Umbilical cord (tissue), 2 donors: ENCODE results near the gene BABAM1. TPM values are rescaled to one million over a fixed set of nuclear protein-coding genes. Genes with fewer than 3 reads are reported as not detected.
A peak's percentile ranks its signal among the peaks of the same experiment; 100 is the strongest.

Experiments
- DNase-seq: peaks from one replicate; pipeline ENCODE4 v3.0.0-alpha.2; 2015; ENCODE audit warnings: low spot score
- total RNA-seq: library from RNA; depleted of rRNA; stranded (reverse); fragments of >200 nt; gene quantifications from one replicate; pipeline ENCODE4 v1.2.3, GENCODE V29; 2014; ENCODE audit warnings: low replicate concordance; ENCODE audit not compliant: insufficient read depth

The BABAM1 gene
- total RNA-seq, 1 donor from 2014 or later, result 45.3 TPM

DNA sequence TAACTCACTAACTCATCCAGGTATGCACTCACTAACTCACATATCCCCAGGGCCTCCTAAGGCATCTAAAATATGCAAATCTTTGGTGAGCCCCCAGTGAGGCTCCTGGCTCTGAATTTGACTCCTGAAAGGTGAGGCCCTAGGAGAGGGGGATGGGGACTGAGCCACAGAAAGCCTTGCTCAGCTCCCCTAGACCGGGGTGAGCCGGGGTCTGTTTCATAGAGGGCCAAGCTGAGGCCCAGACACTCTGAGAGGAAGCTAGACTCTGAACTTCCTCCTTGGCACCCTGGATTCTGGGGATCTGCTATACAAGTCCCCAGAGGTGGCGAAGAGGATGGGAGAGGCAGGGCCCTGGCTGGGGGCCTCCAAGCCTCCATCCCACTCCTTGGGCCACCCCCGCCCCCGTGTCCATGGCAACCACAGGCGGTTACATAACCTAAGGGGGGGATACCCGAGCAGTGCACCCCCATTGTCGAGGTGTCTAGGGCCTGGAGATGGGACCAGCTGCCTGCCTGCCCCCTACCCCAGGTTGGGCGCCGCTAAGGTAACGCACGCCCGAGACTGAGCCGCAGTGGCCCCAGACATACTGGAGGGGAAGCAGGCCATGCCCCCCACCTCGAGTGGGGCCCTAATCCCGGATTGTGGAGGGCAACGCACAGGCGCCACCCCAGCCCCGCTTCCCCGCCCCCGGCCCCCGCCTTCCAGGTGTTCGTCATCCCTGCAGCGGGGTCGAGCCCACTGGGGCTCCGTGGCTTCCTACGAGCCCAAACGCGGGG lies 35.3 kb downstream of the BABAM1 start:
- no peak for DNase-seq

DNA sequence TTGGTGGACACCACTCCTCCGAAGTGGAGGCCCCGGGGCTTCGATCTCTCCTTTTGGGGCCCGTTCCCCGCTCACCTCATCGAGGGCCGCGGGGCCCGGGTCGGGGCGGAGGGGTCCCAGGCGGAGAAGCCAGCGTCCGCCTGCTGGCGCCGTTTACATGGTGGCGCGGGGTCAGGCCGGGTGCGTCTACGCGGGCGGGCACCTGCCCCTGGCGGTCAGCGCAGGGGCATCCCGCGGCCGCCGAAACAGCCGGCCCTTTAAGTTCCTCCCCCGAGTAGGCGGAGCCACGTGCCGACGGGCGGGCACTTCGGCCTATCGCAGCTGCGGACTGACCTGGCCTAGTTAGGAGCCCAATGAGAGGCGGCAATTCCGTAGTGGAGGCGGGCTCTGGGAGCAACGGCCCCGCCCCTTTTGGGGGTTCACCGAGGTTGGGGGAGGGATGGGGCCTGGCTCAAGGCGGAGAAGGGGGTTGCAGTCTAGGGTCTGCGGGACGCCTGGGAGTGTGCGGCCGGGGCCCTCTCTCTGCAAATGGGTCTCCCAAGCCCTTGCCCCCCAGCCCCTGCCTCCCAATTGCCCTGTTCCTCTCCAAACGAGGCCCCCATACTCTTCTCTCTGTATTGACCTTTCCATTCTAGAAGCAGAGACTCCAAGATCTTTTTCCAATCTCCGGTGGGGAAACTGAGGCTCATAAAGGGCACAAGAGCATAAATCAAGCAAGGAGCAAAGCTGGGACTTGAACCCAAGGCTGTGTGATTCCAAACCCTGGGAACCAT lies 36.1 kb downstream of the BABAM1 start, which contains the start of gene ABHD8:
Gene ABHD8 (minus strand): TSS at position 259 of the 773 bp plus-strand sequence. CDS start 1,809 bp downstream, outside the sequence.
- DNase-seq, result peak; percentile 97

DNA sequence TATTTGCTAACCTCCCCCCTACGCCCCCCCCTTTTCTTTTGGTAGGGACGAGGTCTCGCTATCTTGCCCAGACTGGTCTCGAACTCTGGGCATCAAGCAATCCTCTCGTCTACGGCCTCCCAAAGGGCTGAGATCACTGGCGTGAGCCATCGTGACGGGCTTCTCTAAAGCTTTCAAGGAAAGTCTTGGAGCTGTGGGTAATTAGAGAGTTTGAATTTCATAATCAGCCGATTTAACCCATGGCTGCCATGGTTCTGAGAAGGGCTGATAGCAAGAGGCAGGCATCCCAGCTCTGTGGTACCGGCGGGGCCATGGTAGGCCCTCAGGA lies 36.7 kb downstream of the BABAM1 start:
- DNase-seq, result no peak

DNA sequence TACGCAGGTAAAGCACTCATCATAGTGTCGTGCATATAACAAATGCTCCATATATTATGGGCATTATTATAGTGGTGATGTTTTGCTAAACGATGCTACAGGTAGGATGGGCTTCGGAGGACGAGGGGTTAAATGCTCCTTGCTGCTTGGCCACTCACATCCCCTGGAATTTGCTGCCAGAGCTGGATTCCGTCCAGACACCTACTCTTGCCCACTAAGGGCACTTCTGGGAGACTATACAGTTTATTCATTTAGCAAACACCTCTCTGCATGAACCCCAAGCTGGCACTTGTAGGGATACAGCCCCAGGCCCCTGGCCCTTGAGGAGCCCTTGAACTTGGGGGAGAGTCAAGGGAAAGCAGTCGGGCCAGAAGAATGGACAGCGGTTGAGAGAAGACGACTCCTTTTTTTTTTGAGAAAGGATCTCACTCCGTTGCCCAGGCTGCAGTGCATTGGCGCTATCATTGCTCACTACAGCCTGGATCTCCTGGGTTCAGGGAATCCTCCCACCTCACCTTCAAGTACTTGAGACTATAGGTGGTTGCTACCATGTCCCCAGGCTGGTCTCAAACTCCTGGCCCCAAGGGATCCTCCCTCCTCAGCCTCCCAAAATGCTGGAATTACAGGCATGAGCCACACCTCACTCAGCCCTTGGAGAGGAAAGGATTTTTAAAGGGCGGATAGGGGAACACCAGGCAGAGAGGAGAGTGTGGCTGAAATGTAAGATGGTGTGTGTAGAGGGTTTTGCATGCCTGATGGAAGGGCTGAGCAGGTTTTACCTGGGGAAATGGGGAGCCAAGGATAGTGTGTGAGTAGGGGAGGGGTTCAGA lies 37.4 kb downstream of the BABAM1 start:
- DNase-seq, result no peak

DNA sequence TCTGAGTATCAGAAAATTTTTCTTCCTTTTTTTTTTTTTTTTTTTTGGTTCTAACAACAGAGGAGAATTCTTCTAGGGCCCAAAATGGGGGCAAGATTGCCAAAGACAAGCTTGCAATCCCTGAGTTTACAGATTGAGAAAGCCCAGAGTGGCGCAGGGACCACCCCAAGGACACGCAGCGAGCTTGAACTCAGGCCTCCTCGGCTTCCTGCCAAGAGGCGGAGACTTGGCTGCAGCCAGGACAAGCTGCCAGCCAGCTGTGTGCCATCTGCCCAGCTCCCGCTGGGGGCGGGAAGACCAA lies 37.9 kb downstream of the BABAM1 start:
- no peak for DNase-seq

DNA sequence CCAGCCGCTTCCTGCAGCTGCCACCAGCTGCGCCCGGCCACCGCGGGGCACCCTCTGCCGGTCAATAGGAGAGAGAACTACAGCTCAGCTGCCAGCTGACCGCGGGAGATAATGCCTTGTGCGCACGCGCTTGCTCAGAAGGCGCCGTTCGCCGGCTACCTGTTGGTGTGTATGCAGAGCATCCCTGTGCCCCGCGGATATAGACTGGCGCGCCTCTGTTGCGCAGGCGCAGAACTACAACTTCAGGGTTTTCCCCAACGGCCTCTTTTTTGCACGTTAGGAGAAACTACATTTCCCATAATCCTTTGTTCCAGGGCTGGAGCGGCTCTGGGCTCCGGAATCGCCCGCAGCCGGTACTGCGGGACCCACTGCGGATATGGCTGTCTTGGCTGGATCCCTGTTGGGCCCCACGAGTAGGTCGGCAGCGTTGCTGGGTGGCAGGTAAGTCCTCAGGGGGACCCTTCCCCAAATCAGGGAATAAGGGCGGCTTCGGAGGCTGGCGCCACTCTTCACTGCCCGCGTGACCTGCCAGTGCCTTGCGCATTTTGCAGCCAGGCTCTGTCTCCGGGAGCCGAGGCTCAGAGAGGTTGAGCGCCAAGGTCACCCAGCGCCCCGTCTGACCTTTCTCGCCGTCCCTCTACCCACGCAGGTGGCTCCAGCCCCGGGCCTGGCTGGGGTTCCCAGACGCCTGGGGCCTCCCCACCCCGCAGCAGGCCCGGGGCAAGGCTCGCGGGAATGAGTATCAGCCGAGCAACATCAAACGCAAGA lies 38.5 kb downstream of the BABAM1 start, which contains the start of gene MRPL34:
Gene MRPL34 (plus strand): TSS at position 356 of the 768 bp plus-strand sequence. CDS start 21 bp downstream, at position 377.
- peak; percentile 99 for DNase-seq

DNA sequence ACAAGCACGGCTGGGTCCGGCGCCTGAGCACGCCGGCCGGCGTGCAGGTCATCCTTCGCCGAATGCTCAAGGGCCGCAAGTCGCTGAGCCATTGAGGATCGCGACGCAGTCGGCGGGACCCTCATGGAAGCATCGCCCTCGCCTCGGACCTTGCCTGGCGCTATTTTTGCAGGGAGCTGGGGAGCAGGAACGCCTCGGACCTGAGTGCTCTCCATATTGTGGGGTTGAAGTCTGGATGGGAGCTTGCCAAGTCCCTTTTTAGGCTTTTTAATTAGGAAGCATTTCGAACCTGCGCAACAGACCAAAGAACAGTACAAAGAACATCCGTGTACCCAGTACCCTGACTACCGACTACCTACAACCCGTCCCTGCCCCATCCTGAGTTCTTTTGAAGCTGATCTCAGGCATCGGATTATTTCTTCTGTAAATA lies 39.1 kb downstream of the BABAM1 start:
- no peak for DNase-seq

DNA sequence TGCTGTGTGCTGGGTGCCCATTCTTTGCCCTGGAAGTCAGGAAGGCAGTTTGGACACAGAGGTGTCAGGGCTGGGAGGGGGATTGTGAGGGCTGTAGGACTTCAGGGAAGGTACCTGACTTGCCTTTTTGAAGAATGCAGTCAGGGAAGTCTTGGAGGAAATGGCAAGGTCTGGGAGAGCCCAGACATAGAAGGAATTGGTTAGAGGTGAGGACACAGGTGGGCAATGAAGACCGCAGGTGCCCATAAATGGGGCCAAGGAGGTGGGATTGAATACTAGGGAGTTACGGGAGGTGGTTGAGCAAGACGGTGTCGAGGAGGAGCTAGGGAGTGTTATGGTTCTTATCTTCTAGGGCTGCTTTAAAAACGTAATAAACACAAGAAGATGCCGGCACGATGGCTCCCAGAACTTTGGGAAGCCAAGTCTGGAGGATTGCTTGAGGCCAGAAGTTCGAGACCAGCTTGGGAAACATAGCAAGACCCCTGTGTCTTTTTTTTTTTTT lies 40.7 kb downstream of the BABAM1 start:
- DNase-seq, result no peak

DNA sequence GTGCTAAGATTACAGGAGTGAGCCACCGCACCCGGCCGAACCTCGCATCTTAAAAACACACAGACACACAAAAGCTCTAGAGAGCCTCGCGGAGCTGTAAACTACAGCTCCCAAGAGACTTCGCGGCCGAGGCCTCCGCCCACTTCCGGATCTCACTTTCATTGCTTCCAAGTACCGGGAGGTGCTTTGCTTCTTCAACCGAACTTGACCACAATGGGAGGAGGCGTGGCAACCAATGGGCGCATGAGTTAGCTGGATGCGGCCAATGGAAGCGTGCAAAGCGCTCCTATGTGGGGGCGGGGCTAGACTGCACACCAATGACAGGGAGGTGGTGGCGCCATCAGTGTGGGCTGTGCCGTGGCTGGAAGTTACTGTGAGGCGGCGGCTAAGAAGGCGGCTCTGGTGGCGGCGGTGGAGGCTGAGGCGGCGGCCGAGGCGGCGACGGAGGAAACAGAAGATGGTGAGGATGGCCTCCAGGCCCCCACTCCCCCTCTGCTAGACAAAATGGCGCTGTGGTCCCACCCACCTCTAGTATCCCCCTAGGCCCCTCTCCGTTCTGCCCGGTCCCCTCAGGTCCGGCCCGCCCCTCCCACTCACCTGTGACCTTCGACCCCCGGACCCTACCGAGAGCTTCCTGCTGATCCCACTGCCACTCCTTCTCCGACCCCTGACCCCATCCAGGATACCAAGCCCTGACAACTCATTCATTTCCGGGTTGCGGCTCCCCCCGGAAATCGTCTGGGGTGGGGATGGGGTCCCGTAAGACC lies 42.1 kb downstream of the BABAM1 start, which contains the start of gene DDA1:
Gene DDA1 (plus strand): TSS at position 366 of the 767 bp plus-strand sequence. CDS start 92 bp downstream, at position 458.
- peak; percentile 100 for DNase-seq

DNA sequence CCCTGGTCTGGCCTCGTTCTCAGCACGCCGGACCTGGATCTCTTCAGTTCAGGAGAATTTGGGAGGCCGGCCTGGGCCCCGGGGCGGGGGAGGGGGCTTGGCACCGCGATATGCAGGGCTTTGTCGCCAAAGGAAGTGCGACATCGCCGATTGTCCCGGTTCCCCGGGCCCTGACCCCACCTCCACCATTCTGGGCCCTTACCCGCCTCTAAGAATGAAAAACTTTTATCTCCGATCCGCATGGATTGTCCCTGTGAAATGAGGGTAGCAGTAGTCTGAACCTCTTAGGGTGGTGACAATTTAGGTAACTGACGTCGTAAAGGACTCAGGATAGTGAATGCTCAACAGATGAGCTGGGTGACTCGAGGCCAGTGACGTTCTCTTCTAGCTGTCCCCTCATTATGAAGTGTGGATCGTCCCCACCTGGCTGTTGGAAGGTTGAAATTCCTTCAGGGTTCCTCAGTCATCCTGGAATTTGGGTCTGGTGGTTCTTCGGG lies 42.8 kb downstream of the BABAM1 start:
- no peak for DNase-seq

DNA sequence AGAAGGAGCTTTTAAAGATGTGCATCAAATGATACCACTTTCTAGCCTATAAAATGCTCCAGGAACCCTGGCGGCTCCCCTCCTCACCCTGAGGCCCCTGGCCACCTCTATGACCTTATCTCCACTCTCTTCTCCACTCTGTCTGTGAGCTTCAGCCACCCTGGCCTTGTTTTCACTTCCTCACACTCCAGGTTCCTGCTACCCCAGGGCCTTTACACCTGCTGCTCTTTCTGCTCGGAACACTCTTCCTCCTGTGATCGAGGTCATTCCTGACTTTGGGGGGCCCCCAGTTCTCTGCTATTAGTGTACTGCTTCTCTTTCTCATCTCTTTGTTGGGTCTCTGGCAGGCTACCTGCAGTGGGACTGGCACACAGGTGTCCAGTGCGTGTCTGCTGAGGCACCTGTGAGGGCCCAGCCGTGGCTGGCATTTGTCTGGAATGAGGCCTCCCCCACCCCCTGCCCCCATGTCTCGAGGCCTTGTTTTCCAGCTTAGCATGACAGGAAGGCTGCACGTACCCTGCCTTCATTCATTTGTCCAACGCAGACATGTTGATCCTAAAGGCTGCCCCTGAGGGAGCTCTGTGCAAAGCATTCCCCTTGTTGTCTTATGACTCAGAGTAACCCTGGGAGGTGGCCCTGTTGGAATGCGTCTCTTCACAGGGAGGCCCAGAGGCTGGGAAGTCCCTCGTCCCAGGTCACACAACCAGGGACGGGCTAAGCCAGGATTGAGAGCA lies 44.4 kb downstream of the BABAM1 start:
- no peak for DNase-seq

DNA sequence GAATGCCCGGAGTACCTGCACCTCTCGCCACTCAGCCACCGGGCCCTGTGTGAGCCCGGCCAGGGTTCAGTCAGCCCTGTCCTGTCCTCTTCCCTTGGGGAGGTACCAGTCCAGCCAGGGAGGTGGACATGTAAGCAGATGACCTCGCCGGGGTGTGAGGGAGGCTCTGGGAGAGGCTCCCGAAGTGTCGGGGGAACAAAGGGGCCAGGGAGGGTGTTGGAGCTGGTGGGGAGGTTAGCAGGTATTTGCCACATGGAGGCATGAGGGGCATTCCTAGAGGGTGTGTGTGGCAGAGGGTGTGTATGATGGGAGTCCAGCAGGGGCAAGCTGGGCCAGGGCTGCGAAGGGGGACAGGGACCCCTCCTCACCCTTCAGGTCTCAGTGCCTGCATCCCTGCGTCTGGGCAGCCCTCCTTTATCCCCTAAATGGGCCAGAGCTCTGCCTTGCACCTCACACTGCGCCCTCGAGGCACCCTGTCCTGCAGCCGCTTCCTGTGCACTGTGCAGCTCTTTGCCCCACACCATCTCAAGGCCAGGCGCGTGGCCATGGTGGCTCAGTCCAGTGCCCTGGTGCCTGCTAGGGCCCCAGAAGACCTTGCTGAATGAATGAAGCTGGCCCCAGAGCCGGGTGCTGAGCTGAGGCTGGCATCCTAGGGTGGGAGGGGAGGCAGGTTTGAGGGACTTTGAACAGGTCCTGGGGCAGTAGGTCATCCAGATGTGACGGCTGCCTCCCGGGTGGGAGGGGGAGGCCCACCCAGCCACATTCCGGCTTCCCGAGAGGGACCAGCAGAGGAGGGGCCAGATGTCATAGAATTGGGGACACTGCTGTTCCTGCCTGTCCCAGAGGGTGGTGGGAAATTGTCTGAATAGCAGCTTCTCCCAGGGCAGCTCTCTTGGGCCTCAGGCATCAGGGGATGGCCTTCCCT lies 45.2 kb downstream of the BABAM1 start:
- DNase-seq, result no peak

DNA sequence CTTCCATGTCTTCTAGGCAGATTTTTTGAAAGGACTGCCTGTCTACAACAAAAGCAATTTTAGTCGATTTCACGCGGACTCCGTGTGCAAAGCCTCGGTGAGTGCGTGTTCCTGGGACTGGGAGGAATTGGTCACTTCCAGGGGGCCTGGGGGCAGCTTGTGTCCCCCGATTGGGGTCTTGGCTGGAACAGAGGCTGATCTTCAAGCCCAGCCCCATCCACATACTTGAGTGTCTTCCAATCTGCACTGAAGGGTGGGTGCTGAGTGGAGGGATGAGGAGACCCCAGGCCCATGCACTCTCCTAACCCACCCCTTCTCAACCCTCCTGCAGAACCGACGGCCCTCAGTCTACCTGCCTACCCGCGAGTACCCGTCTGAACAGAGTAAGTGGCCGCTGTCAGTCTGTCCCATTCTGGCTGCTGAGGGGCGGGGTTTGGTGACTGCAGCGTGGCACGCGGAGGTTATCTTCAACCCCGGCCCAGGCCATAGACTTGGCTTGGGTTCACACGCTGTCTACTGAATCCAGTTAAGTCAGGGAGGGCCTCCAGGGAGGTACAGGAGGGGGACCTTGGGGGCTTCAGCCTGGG lies 46.9 kb downstream of the BABAM1 start:
- DNase-seq, result no peak

DNA sequence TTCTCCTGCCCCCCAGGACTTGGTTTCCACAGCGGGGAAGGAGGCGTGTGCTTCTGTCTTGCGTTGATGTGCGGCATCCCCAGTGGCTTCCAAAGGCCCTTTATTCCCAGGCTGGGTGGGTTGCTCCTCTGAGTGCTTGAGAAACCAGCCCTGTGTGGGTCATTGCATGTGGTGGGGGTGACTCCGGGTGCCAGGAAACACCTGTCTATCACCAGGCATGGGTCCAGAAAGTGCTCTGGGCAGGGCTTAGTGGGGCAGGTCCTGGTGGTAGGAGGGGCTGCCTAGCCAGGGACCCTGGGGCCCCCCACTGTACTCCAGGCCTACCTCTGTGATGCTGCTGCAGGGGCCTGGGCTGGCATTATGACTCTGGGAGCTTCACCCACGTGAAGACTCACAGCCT lies 51.7 kb downstream of the BABAM1 start:
- DNase-seq, result no peak

DNA sequence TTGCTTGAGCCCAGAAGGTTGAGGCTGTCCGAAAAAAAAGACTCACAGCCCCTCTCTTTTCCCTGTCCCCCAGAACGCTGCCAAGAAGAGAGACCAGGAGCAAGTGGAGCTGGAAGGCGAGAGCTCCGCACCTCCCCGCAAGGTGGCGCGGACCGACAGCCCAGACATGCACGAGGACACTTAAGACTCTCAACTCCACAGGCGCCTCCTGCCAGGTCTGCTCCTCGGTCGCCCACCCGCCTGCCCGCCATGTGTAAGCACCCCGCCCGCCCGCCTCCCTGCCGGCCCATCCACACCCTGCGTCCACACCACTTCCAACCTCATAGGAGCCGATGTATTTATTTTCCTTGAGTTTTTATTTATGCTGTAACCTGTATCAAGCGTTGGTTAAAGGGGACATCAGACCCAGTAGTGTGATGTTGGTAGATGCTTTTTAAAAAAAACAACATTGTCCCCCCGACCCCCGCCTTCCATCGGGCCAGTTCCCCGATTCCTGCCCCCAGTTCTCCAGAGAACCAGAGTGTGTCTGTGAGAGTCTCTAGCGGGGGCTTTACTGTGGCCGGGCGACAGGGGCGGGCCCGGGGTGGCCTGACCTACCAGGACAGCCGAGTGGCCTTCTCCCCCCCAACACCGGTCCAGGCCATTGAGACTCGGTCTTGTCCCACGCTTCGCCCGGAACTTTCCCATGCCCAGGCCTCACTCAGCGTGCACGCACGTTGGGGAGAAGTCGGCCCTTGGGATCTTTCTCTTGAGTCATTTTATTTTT lies 52.4 kb downstream of the BABAM1 start:
- no peak for DNase-seq

DNA sequence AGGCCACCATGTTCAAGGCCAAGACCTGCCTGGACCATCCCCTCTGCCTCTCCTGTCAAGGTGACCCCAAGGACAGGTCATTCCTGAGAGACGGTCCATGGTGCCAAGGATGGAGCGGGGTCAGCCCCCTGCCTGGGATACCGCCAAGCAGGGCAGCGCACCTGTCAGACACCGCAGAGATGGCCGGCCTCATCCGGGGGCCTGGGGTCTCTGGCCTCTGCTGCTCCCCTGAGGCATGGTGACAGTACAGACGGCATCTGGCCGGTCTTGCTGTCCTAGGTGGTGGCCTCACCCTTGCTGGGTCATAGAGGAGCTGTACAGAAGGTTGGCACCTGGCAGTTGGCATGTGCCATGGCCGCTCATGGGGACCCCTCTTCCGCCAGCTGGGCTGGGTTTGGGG lies 53.2 kb downstream of the BABAM1 start:
- DNase-seq, result no peak
